Omental fat pad (tissue), 4 donors: ENCODE results near the gene ZNF664. TPM values are rescaled to one million over a fixed set of nuclear protein-coding genes. Genes with fewer than 3 reads are reported as not detected.

Experiments used
- ATAC-seq: fragments of 150-250 bp; one replicate; pipeline ENCODE4 v1.9.1; 2016; ENCODE audit warnings: mild to moderate bottlenecking, moderate library complexity; ENCODE audit not compliant: low FRiP score
- DNase-seq: peaks from one replicate; pipeline ENCODE4 v3.0.0-alpha.2; 2019; ENCODE audit warnings: low spot score
- total RNA-seq, 4 donors: library from RNA; depleted of rRNA; stranded (reverse); fragments of >200 nt; gene quantifications; one replicate each; pipeline ENCODE4 v1.1.0, GENCODE V29; 2016
- TF ChIP-seq, protein P1 (sequence below), 3 donors: fragments of 450-650 bp; IDR thresholded peaks; one replicate each; pipeline ENCODE4 v1.5.1; 2016 to 2017; ENCODE audit warnings: antibody characterized with exemption in 3 of 3, mild to moderate bottlenecking in 3 of 3, moderate library complexity in 2 of 3

ZNF664 gene
- total RNA-seq, 4 donors from 2014 or later: 61.8 to 96.0 (median 71.5) TPM

DNA sequence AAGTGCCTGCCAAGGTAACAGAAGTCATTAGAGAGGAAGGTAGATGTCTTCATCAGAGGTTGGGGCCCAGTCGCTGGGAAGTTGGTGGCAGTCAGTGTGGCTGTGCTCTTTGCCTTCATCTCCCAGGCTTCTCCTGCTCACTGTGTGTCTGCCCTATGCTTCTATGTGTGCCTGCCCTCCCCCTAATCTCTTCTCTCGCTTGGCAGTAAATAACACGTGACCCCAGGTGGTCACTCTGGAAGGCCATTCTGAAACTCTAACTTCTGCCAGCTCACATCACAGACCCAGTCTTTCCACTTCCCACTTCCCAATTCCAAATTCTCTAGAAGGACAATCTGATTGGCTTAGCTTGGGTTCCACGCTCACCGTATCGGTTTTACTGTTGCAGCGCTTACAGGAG lies 9.3 kb downstream of the ZNF664 start:
- TF ChIP-seq, protein P1, sequence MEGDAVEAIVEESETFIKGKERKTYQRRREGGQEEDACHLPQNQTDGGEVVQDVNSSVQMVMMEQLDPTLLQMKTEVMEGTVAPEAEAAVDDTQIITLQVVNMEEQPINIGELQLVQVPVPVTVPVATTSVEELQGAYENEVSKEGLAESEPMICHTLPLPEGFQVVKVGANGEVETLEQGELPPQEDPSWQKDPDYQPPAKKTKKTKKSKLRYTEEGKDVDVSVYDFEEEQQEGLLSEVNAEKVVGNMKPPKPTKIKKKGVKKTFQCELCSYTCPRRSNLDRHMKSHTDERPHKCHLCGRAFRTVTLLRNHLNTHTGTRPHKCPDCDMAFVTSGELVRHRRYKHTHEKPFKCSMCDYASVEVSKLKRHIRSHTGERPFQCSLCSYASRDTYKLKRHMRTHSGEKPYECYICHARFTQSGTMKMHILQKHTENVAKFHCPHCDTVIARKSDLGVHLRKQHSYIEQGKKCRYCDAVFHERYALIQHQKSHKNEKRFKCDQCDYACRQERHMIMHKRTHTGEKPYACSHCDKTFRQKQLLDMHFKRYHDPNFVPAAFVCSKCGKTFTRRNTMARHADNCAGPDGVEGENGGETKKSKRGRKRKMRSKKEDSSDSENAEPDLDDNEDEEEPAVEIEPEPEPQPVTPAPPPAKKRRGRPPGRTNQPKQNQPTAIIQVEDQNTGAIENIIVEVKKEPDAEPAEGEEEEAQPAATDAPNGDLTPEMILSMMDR (IDR thresholded peaks at IDR 0.05): no peak
- ATAC-seq: no peak
- DNase-seq: no peak

DNA sequence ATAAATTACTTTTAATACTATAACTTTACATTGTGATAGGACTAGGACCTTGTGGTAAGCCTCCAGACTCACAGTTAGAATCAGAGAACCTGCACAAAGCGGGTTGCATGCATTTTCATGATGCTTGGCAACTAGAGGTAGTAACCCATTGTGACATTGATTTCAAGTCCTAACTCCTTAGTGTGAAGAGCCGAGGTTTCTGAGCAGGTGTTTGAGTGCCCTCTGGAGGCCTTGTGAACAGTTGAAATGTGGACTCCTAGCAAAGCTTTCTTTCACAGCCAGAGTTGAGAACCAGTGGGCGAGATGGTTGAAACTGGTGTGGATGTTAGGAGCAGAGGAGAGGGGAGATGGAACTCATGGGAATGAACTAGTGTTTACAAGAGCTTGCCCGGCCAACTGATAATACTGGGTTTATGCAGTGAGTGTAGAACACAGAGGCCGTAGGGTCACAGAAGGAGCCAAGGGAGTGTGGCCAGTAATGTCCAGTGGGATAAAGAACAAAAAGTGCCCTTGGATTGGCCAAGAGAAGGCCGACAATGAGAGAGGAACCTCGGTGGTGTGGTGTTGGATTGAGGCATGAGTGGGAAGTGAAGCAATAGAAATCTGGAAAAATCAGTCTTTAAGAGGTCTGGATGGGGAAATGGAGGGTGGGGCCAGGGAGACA lies 10.9 kb downstream of the ZNF664 start:
- ATAC-seq (peak; percentile 39), DNase-seq (no peak)
- TF ChIP-seq, protein P1 (IDR thresholded peaks at IDR 0.05): no peak

DNA sequence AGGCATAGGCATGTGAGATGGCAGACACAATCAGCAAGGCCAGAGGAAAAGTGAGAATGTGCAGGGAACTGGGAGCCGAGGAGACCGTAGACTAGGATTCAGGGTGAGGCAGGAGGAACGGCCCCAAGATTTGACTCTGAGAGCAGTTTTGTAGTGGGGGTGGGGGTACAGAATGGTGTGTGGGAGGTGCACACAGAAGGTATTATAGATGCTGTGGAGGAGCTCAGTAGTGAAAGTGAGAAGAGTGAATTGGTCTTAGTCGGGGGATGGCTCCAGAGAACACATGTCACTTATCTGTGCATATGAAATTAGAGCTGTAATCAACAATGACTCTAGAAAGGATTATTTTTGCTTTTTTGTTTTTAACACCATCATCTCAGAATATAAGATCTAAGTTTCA lies 11.9 kb downstream of the ZNF664 start:
- ATAC-seq: no peak
- DNase-seq: no peak
- TF ChIP-seq, protein P1 (IDR thresholded peaks at IDR 0.05): no peak

DNA sequence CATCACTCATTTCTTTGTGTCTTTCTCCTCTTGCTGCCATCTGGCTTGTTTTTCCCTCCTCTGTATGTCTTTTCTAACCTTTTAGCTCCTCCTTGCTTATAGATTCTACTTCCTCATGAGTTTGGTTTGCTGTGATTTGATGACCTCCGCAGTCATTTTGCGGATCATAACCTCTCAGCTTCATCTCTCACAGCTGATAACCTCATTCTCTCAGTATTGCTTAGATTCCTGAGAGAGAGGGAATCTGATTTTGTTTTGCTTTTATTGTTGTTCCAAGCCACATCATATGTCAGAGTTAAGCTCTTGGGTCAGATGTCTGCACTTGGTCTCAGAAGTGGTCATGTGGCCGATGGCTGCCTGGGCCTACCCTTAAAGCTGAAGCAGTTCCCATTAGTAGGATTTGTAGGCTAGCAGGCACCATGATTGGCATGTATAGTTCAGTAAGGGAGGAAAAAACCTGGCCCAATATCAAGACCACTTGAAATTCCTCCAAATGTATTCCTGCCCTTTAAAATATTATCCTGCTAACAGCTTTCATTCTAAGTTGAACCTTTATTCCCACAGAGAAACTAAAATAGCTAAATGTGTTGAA lies 13.5 kb downstream of the ZNF664 start:
- no peak for DNase-seq
- ATAC-seq: no peak
- TF ChIP-seq, protein P1 (IDR thresholded peaks at IDR 0.05): no peak

DNA sequence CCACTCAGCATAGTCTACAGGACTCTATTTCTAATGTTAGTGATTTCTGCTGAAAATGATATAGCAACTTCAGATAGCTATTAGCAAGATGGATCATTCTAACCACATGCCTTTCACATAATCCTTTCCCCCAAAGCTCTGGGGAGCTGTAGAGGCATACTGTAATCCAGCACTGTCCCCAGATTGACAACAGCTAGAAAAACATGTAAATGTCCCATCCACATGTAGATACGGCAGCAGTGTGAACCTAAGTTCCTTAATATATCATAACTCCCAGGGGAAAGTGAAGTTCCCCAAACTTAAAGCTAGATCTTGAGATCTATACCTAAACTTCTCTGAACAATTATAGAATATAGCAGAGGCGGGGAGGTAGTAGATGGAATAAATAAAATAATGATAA lies 14.0 kb downstream of the ZNF664 start:
- ATAC-seq (no peak), DNase-seq (no peak)
- TF ChIP-seq, protein P1 (IDR thresholded peaks at IDR 0.05): no peak

DNA sequence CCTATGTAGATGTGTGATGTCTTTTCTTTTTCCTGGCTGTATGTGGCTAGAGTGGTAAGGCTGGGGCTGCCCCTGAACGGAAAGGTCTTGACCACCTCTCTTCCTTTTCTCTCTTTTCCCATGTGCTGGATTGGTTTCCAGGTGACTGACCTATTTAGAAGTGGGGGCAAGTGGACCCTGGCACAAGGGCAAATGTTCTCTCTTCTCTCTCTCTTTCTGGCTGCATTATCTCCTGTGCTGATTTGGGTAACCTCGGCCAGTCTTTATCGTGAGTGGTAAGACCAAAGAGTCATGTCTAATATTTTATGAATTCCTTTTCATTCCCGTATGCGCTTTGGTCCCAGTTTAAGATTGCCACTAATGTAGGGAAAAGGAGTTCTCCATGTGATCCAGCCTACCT lies 16.2 kb downstream of the ZNF664 start:
- ATAC-seq (no peak), DNase-seq (no peak)
- TF ChIP-seq, protein P1 (IDR thresholded peaks at IDR 0.05): no peak

DNA sequence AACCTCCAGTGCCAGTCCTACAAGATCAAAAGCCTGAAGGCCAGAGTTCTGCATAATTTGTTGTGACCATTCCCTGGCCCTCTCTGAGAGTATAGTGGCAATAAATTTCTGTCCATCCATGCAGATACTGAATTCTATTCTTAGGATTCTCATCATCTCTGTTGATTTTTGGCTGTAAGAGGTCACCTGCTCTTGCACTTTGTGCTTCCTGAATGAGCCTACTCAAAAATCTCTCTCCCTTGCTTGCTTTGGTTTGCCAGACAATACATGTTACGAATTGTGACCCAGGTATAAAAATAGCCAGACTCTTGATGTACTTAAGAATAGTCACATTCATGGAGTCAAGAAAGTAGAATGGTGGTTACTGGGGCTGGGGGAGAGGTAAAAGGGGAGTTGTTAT lies 16.7 kb downstream of the ZNF664 start:
- no peak for ATAC-seq
- TF ChIP-seq, protein P1 (IDR thresholded peaks at IDR 0.05): no peak
- no peak for DNase-seq
